Activated naive CD8-positive, alpha-beta T cell treated with anti-CD3 and anti-CD28 coated beads, Interleukin-2, amount 10 ng/mL, durations not matched to agents 7 days and 5 days (primary cell): Measurements from ENCODE around the gene OSBPL6. TPM values are rescaled to one million over a fixed set of nuclear protein-coding genes. Genes with fewer than 3 reads are reported as not detected.

Source experiments
- ATAC-seq: fragments of 150-1000 bp; cut with Tn5 transposase; one replicate; pipeline ENCODE4 v1.10.0; 2021; ENCODE audit warnings: low read depth, moderate library complexity
- POLR2A ChIA-PET: fragments of 350-600 bp; sonication (Branson Sonifier 250); formaldehyde crosslinking; loops from one replicate; lab custom pipeline; 2021; ENCODE audit warnings: antibody characterized with exemption; lab: Charles Lee
- DNase-seq: peaks from one replicate; pipeline ENCODE4 v3.0.0; 2021
- H3K27ac Mint-ChIP-seq: one replicate; pipeline ENCODE4 v1.8.0; 2022; ENCODE audit warnings: mild to moderate bottlenecking, mixed read lengths
- H3K27me3 Mint-ChIP-seq: one replicate; pipeline ENCODE4 v1.8.0; 2022; ENCODE audit warnings: mild to moderate bottlenecking, moderate library complexity, mixed read lengths
- H3K36me3 Mint-ChIP-seq: one replicate; pipeline ENCODE4 v1.8.0; 2021; ENCODE audit warnings: mild to moderate bottlenecking, mixed read lengths
- H3K4me1 Mint-ChIP-seq: one replicate; pipeline ENCODE4 v1.8.0; 2021; ENCODE audit warnings: mixed read lengths
- H3K4me3 Mint-ChIP-seq: one replicate; pipeline ENCODE4 v1.8.0; 2022; ENCODE audit warnings: mild to moderate bottlenecking, moderate library complexity, mixed read lengths
- H3K9me3 Mint-ChIP-seq: one replicate; pipeline ENCODE4 v1.8.0; 2021; ENCODE audit warnings: mixed read lengths
- total RNA-seq, 2 experiments: library from RNA; stranded (reverse); gene quantifications; one replicate each; pipeline ENCODE4 v1.2.3, GENCODE V29; 2021

Gene OSBPL6
- total RNA-seq, 2 experiments from 2014 or later, result 0.08 to 0.20 TPM

DNA sequence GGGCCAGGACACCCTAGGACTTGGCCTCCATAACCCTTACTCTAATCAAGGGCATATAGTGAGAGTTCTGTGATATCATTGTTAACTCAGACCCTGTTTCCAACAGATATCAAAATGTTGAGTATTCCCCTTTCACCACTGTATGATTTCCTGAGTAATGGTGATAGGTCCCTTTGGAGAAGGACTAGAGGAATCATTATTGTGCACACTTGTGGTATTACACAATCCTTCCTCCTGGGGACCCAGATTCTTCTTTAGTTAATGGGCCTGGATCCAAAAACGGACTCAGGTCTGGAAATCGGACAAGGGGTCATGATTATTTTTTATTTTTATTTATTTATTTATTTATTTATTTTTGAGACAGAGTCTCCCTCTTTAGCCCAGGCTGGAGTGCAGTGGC is 233.1 kb downstream of the OSBPL6 start:
- Mint-ChIP-seq H3K36me3 (peaks cover 63% of the 10 kb centered on the region), H3K27ac (no peak overlapping the region), H3K4me3 (no peak overlapping the region), H3K9me3 (peaks cover 4% of the 10 kb centered on the region), H3K4me1 (peaks cover 4% of the 10 kb centered on the region), H3K27me3 (no peaks in the 10 kb centered on the region)
- POLR2A ChIA-PET, result no interaction called here
- ATAC-seq (no peak), DNase-seq (no peak)

DNA sequence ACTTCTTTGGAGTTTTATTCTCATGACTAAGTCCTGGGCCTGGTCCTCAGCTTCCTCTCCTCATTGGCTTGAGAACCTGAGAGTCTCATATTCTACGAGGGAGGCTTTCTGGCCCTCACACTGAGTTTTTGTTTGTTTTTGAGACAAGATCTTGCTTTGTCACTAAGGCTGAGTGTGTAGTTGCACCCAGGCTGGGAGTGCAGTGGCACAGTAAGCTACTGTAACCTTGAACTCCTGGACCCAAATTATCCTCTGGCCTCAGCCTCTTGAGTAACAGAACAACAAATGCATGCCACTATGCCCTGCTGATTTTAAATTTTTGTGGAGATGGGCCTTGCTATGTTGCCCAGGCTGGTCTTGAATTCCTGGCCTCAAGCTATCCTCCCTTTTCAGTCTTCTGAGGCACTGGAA is 234.1 kb downstream of the OSBPL6 start:
- POLR2A ChIA-PET, result interaction anchor here (1.1 kb wide), 1 partner anchor 23 kb away, joined by 3 read pairs; the partner anchor contains the start of genes PJVK and PRKRA
- no peak overlapping the region for H3K27ac Mint-ChIP-seq

GRCh38 chr2:178429336-178429735 is 235.0 kb downstream of the OSBPL6 start:
- H3K4me3 Mint-ChIP-seq, result no peak overlapping the region

More for the DNA sequence above, 234.1 kb downstream of the OSBPL6 start:
- H3K27me3 Mint-ChIP-seq, result no peaks in the 10 kb centered on the region
- no peak overlapping the region for H3K4me3 Mint-ChIP-seq
- peaks cover 60% of the 10 kb centered on the region for H3K36me3 Mint-ChIP-seq
- H3K4me1 Mint-ChIP-seq, result peaks cover 4% of the 10 kb centered on the region
- no peak for DNase-seq
- no peak for ATAC-seq
- H3K9me3 Mint-ChIP-seq, result peaks cover 4% of the 10 kb centered on the region

GRCh38 chr2:178436662-178437061 is 242.3 kb downstream of the OSBPL6 start:
- Mint-ChIP-seq H3K27me3 (no peaks in the 10 kb centered on the region), H3K36me3 (peaks cover 20% of the 10 kb centered on the region), H3K27ac (no peak overlapping the region), H3K9me3 (no peaks in the 10 kb centered on the region), H3K4me3 (no peak overlapping the region), H3K4me1 (peaks cover 2% of the 10 kb centered on the region)
- DNase-seq, result no peak
- POLR2A ChIA-PET, result no interaction called here
- no peak for ATAC-seq

More at GRCh38 chr2:178429336-178429735, 235.0 kb downstream of the OSBPL6 start:
- Mint-ChIP-seq H3K36me3 (peaks cover 52% of the 10 kb centered on the region), H3K27me3 (no peaks in the 10 kb centered on the region), H3K27ac (no peak overlapping the region), H3K9me3 (peaks cover 4% of the 10 kb centered on the region), H3K4me1 (peaks cover 4% of the 10 kb centered on the region)
- POLR2A ChIA-PET, result no interaction called here
- ATAC-seq (no peak), DNase-seq (no peak)

DNA sequence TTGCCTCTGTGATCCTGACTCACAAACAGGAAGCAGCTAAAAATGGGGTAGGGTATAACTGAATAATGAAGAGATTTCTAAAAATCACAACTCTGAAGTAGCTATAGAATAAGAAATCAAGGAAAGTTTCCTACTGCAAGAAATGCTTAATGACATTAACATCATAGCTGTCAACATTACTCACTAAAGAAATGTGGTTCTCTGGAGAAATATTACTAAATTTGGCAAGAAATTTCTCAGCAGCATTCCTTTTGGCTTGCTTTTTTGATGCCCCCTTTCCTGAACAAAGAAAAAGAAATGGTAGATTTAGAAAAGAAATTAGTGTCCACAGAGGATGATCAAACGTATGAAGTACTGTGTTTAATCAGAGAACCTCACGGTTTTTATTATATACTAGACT is 247.1 kb downstream of the OSBPL6 start:
- Mint-ChIP-seq H3K27me3 (no peaks in the 10 kb centered on the region), H3K27ac (no peak overlapping the region), H3K4me1 (peaks cover 8% of the 10 kb centered on the region), H3K36me3 (peaks cover 18% of the 10 kb centered on the region), H3K4me3 (no peak overlapping the region), H3K9me3 (no peaks in the 10 kb centered on the region)
- ATAC-seq (no peak), DNase-seq (no peak)
- POLR2A ChIA-PET, result interaction anchor here (0.9 kb wide), 1 partner anchor 9 kb away, joined by 3 read pairs; no protein-coding TSS in a partner anchor

- Mint-ChIP-seq H3K9me3 (no peaks in the 10 kb centered on the region), H3K27ac (no peak overlapping the region), H3K4me3 (peak overlapping the region; percentile 88), H3K36me3 (peaks cover 11% of the 10 kb centered on the region), H3K27me3 (no peaks in the 10 kb centered on the region), H3K4me1 (peaks cover 29% of the 10 kb centered on the region)
- ATAC-seq (no peak), DNase-seq (no peak)
- POLR2A ChIA-PET, result interaction anchor here (0.6 to 3.7 kb wide), 3 partner anchors 7 to 35 kb away, joined by 3 to 37 read pairs (median 3); no protein-coding TSS in a partner anchor
These were observed 254.8 kb downstream of the OSBPL6 start for GRCh38 chr2:178448968-178449661.

GRCh38 chr2:178449700-178450523 is 255.6 kb downstream of the OSBPL6 start:
- ATAC-seq, result no peak
- no peak for DNase-seq

DNA sequence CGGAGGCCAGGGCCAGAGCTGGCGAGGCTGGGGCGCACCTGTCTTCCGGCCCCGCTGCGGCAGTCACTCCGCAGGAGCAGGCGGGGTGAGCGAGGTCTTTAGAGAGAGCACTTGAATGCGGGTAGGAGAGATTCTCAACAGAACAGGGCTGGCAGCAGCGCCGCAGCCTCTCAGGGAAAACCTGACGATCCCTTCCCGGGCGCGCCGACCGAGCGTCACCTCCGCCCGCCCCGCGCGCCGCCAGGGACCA is 256.1 kb downstream of the OSBPL6 start:
- Mint-ChIP-seq H3K4me3 (peak overlapping the region; percentile 88), H3K36me3 (peaks cover 6% of the 10 kb centered on the region), H3K9me3 (no peaks in the 10 kb centered on the region), H3K27me3 (no peaks in the 10 kb centered on the region), H3K4me1 (peaks cover 25% of the 10 kb centered on the region), H3K27ac (peak overlapping the region; percentile 92)
- DNase-seq, result no peak
- ATAC-seq, result peak; percentile 55
- POLR2A ChIA-PET, result interaction anchor here (0.6 to 3.7 kb wide), 12 partner anchors 9 to 539 kb away, joined by 3 to 37 read pairs (median 4); no protein-coding TSS in a partner anchor

More at GRCh38 chr2:178449700-178450523, 255.6 kb downstream of the OSBPL6 start:
- peak overlapping the region; percentile 92 for H3K27ac Mint-ChIP-seq
- H3K27me3 Mint-ChIP-seq, result no peaks in the 10 kb centered on the region
- H3K9me3 Mint-ChIP-seq, result no peaks in the 10 kb centered on the region
- peaks cover 28% of the 10 kb centered on the region for H3K4me1 Mint-ChIP-seq
- POLR2A ChIA-PET, result interaction anchor here (0.6 to 3.7 kb wide), 8 partner anchors 8 to 73 kb away, joined by 3 to 37 read pairs (median 6); no protein-coding TSS in a partner anchor
- H3K4me3 Mint-ChIP-seq, result peak overlapping the region; percentile 88
- H3K36me3 Mint-ChIP-seq, result peaks cover 10% of the 10 kb centered on the region

GRCh38 chr2:178450774-178451525 is 256.6 kb downstream of the OSBPL6 start, which contains the start of the genes PJVK and PRKRA:
TSS of gene PJVK (plus strand) at chr2:178451378. CDS start at chr2:178453410, 2,032 bp downstream.
TSS of gene PRKRA (minus strand) at chr2:178451175. CDS start at chr2:178451030, 145 bp downstream.
- Mint-ChIP-seq H3K36me3 (peaks cover 6% of the 10 kb centered on the region), H3K4me3 (peak within 1 kb of the TSS; percentile 90), H3K27ac (peak within 1 kb of the TSS; percentile 93), H3K27me3 (no peaks in the 10 kb centered on the region), H3K9me3 (no peaks in the 10 kb centered on the region), H3K4me1 (peaks cover 25% of the 10 kb centered on the region)
- POLR2A ChIA-PET, result interaction anchor here (0.6 to 3.7 kb wide), 13 partner anchors 9 to 538 kb away, joined by 3 to 37 read pairs (median 3); no protein-coding TSS in a partner anchor
- DNase-seq, result peak; percentile 98
- ATAC-seq, result peak; percentile 91

- Mint-ChIP-seq H3K9me3 (no peaks in the 10 kb centered on the region), H3K4me3 (peak overlapping the region; percentile 90), H3K36me3 (peaks cover 5% of the 10 kb centered on the region), H3K27ac (no peak overlapping the region), H3K27me3 (no peaks in the 10 kb centered on the region), H3K4me1 (peaks cover 25% of the 10 kb centered on the region)
- DNase-seq, result no peak
- ATAC-seq, result no peak
- POLR2A ChIA-PET, result interaction anchor here (0.7 kb wide), 1 partner anchor 378 kb away, joined by 3 read pairs; no protein-coding TSS in a partner anchor
These were observed 258.0 kb downstream of the OSBPL6 start for GRCh38 chr2:178452334-178452733.
